Measurements from ENCODE around the gene NCR3LG1. TPM values are rescaled to one million over a fixed set of nuclear protein-coding genes. Genes with fewer than 3 reads are reported as not detected.

NCR3LG1 gene
- total and polyA plus RNA-seq, 2 donors (not counting 1 experiment from before 2014, with no cell fraction given), result 0.12 to 0.64 TPM

DNA sequence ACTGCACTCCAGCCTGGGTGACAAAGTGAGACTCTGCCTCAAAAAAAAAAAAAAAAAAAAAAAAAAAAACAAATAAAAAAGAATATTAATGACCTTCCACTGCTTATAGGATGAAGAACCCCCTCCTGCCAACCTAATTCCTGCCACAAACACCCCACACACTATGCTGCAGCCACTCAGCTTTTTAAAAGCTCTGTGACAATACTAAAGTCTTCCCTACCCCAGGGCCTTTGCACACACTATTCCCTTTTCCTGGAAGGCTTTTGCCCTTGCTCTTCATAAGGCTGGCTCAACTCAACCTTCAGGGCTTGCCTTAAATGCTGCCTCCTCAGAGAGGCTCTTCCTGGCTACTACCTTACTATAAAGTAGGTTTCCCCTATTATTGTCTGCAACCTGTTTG, 47.6 kb downstream of the NCR3LG1 start:
- Histone ChIP-seq H2AFZ (ENCODE audit: insufficient read depth, low read depth, low read length, poor library complexity, severe bottlenecking) (no peak overlapping the region), H3K27ac (ENCODE audit: low read length in 2 of 2) (no peak overlapping the region), H3K79me2 (ENCODE audit: control insufficient read depth, insufficient read depth, low read length) (no peaks in the 10 kb centered on the region), H3K36me3 (replicated peaks in 1 of 2; ENCODE audit: control extremely low read depth in 1 of 2, control insufficient read depth in 1 of 2, extremely low read depth in 1 of 2, insufficient read depth in 2 of 2, low read length in 1 of 2) (no peaks in the 10 kb centered on the region), H3K4me3 (ENCODE audit: control extremely low read depth in 1 of 5, extremely low read depth in 1 of 5, insufficient read depth in 1 of 5, low read depth in 2 of 5, low read length in 4 of 5) (no peak overlapping the region), H3K9me3 (ENCODE audit: control extremely low read depth in 1 of 3, control insufficient read depth in 2 of 3, insufficient read depth in 1 of 3, low read length in 2 of 3) (no peaks in the 10 kb centered on the region), H3K9ac (ENCODE audit: low read length) (no peak overlapping the region), H3K4me1 (ENCODE audit: control insufficient read depth in 2 of 2, insufficient read depth in 2 of 2, low read length in 2 of 2) (peaks cover 13 to 26% of the 10 kb centered on the region in 2 donors), H4K20me1 (ENCODE audit: control insufficient read depth, insufficient read depth, low read length, poor library complexity, severe bottlenecking) (no peaks in the 10 kb centered on the region), H3K27me3 (replicated peaks in 1 of 4; ENCODE audit: control extremely low read depth in 1 of 4, control insufficient read depth in 3 of 4, insufficient read depth in 4 of 4, low read length in 3 of 4) (no peaks in the 10 kb centered on the region), H3K4me2 (replicated peaks; ENCODE audit: low read depth, low read length, poor library complexity, severe bottlenecking) (no peak overlapping the region)
- no peak for ATAC-seq (ENCODE audit: low read depth)
- DNase-seq, result no peak
- Mint-ChIP-seq H3K27ac (no peak overlapping the region), H3K4me3 (no peak overlapping the region), H3K9me3 (ENCODE audit: insufficient read depth) (no peaks in the 10 kb centered on the region), H3K4me1 (peaks cover 15% of the 10 kb centered on the region), H3K27me3 (no peaks in the 10 kb centered on the region)
- intact Hi-C loops (cut with micrococcal nuclease), result no loop called here
- POLR2A ChIA-PET, result no interaction called here
- TF ChIP-seq EZH2 (IDR thresholded peaks at IDR 0.05; ENCODE audit: borderline replicate concordance, insufficient read depth, low read depth, low read length, poor library complexity, severe bottlenecking), result no peak
- TF ChIP-seq, protein P1, sequence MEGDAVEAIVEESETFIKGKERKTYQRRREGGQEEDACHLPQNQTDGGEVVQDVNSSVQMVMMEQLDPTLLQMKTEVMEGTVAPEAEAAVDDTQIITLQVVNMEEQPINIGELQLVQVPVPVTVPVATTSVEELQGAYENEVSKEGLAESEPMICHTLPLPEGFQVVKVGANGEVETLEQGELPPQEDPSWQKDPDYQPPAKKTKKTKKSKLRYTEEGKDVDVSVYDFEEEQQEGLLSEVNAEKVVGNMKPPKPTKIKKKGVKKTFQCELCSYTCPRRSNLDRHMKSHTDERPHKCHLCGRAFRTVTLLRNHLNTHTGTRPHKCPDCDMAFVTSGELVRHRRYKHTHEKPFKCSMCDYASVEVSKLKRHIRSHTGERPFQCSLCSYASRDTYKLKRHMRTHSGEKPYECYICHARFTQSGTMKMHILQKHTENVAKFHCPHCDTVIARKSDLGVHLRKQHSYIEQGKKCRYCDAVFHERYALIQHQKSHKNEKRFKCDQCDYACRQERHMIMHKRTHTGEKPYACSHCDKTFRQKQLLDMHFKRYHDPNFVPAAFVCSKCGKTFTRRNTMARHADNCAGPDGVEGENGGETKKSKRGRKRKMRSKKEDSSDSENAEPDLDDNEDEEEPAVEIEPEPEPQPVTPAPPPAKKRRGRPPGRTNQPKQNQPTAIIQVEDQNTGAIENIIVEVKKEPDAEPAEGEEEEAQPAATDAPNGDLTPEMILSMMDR (IDR thresholded peaks at IDR 0.05), result no peak
- CTCF ChIA-PET, result interaction anchor here (1.8 kb wide), 1 partner anchor 11 kb away, joined by 4 read pairs; the partner anchor contains the start of gene KCNJ11

DNA sequence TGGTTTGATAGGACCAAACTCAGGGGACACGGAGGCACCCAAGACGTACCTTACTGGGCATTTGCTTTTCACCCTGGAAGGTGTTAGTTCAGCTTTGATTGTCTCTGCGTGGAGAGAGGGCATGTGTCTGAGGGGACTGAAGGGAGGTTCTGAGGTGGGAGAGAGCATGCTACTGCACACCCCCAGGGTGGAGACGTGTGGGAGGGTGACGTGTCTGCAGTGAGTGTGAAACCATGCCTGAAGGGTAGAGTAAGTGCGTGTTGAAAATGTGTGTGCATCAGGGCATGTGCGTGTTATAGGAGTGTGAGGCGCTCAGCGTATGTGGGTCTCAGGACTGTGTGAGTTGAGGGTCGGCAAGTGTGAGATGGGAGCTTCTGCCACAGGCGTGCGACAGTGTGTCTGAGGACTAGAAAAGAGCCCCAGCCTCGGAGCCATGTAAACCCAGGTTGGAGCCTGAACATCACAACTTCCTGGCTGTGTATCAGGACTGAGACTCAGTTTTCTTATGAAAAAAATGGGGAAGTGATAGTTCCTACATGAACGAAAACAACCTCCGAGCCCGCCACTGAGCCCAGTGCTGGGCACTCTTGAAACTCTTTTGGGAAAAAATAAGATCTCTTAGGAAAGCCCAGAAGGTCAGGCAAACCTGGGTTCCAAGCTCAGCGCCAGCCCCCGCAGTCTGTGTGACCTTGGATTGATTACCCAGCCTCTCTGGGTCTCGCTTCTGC, 48.6 kb downstream of the NCR3LG1 start:
- intact Hi-C loops (cut with micrococcal nuclease), result no loop called here
- peak overlapping the region; percentile 42 for H3K4me3 Mint-ChIP-seq
- H3K4me1 Mint-ChIP-seq, result peaks cover 15% of the 10 kb centered on the region
- peak overlapping the region in 2 of 5 experiments; percentile 27 to 37 for H3K4me3 ChIP-seq (ENCODE audit: control extremely low read depth in 1 of 5, extremely low read depth in 1 of 5, insufficient read depth in 1 of 5, low read depth in 2 of 5, low read length in 4 of 5)
- H2AFZ ChIP-seq (ENCODE audit: insufficient read depth, low read depth, low read length, poor library complexity, severe bottlenecking), result peak overlapping the region; percentile 30
- ChIA-PET POLR2A (interaction anchor here (0.7 kb wide), 1 partner anchor 10 kb away, joined by 3 read pairs; no protein-coding TSS in a partner anchor), CTCF (interaction anchor here (0.8 to 2.3 kb wide), 2 partner anchors 11 to 106 kb away, joined by 3 to 8 read pairs; partner anchors contain the start of gene KCNJ11)
- H3K9ac ChIP-seq (ENCODE audit: low read length), result peak overlapping the region; percentile 47
- no peaks in the 10 kb centered on the region for H3K36me3 ChIP-seq (replicated peaks in 1 of 2; ENCODE audit: control extremely low read depth in 1 of 2, control insufficient read depth in 1 of 2, extremely low read depth in 1 of 2, insufficient read depth in 2 of 2, low read length in 1 of 2)
- peak overlapping the region; percentile 51 for H3K4me2 ChIP-seq (replicated peaks; ENCODE audit: low read depth, low read length, poor library complexity, severe bottlenecking)
- H3K9me3 Mint-ChIP-seq (ENCODE audit: insufficient read depth), result no peaks in the 10 kb centered on the region
- peak overlapping the region; percentile 77 for H3K27ac Mint-ChIP-seq
- H3K27me3 ChIP-seq (replicated peaks in 1 of 4; ENCODE audit: control extremely low read depth in 1 of 4, control insufficient read depth in 3 of 4, insufficient read depth in 4 of 4, low read length in 3 of 4), result no peaks in the 10 kb centered on the region
- H3K4me1 ChIP-seq (ENCODE audit: control insufficient read depth in 2 of 2, insufficient read depth in 2 of 2, low read length in 2 of 2), result peaks cover 13 to 26% of the 10 kb centered on the region in 2 donors
- H3K27ac ChIP-seq (ENCODE audit: low read length in 2 of 2), result peak overlapping the region; percentile 43 to 67
- no peaks in the 10 kb centered on the region for H4K20me1 ChIP-seq (ENCODE audit: control insufficient read depth, insufficient read depth, low read length, poor library complexity, severe bottlenecking)
- H3K9me3 ChIP-seq (ENCODE audit: control extremely low read depth in 1 of 3, control insufficient read depth in 2 of 3, insufficient read depth in 1 of 3, low read length in 2 of 3), result no peaks in the 10 kb centered on the region
- peak; percentile 80 for ATAC-seq (ENCODE audit: low read depth)
- no peaks in the 10 kb centered on the region for H3K79me2 ChIP-seq (ENCODE audit: control insufficient read depth, insufficient read depth, low read length)
- peak; percentile 61 for DNase-seq
- 58% methylated on average over 18 of the region's 19 CpGs for WGBS (ENCODE audit: insufficient coverage)
- TF ChIP-seq, protein P1 (IDR thresholded peaks at IDR 0.05), result no peak
- no peak for TF ChIP-seq EZH2 (IDR thresholded peaks at IDR 0.05; ENCODE audit: borderline replicate concordance, insufficient read depth, low read depth, low read length, poor library complexity, severe bottlenecking)
- no peaks in the 10 kb centered on the region for H3K27me3 Mint-ChIP-seq
